Measurements from ENCODE around the gene HSPB3.
"Not testable (repeated sequence)": the region's sequence is repeated elsewhere in the genome, so short reads cannot be mapped to it uniquely, and the experiment has no call there.

Gene HSPB3

GRCh38 chr5:54455413-54456157 is at the start of gene HSPB3:
HSPB3 (plus strand) TSS chr5:54455699; CDS start chr5:54455790, 91 bp downstream.
- DNase-seq = no peak

GRCh38 chr5:54411176-54411575 is 44.3 kb upstream of the HSPB3 start:
- no peak for DNase-seq

GRCh38 chr5:54412913-54413312 is 42.6 kb upstream of the HSPB3 start:
- no peak for DNase-seq

- no peak for DNase-seq
Observed at GRCh38 chr5:54415147-54415546, 40.4 kb upstream of the HSPB3 start.

- no peak for DNase-seq
Observed at GRCh38 chr5:54415896-54416601, 39.5 kb upstream of the HSPB3 start.

GRCh38 chr5:54419573-54420423 is 35.7 kb upstream of the HSPB3 start:
- DNase-seq = peak; percentile 72

- DNase-seq = not testable (repeated sequence)
Observed at GRCh38 chr5:54420511-54420910, 35.0 kb upstream of the HSPB3 start.

- DNase-seq = no peak
Observed at GRCh38 chr5:54421976-54422375, 33.5 kb upstream of the HSPB3 start.

- no peak for DNase-seq
Observed at GRCh38 chr5:54425258-54425657, 30.2 kb upstream of the HSPB3 start.

GRCh38 chr5:54426209-54426608 is 29.3 kb upstream of the HSPB3 start:
- no peak for DNase-seq

- not testable (repeated sequence) for DNase-seq
Observed at GRCh38 chr5:54434650-54435049, 20.8 kb upstream of the HSPB3 start.

- DNase-seq = peak; percentile 10
Observed at GRCh38 chr5:54438620-54439389, 16.7 kb upstream of the HSPB3 start.

- DNase-seq = peak; percentile 19
Observed at GRCh38 chr5:54440456-54440893, 15.0 kb upstream of the HSPB3 start.

- DNase-seq = no peak
Observed at GRCh38 chr5:54442271-54442670, 13.2 kb upstream of the HSPB3 start.

- peak; percentile 12 for DNase-seq
Observed at GRCh38 chr5:54443270-54443669, 12.2 kb upstream of the HSPB3 start.

GRCh38 chr5:54445691-54446378 is 9.7 kb upstream of the HSPB3 start:
- no peak for DNase-seq

GRCh38 chr5:54446379-54446732 is 9.1 kb upstream of the HSPB3 start:
- DNase-seq = no peak

- no peak for DNase-seq
Observed at GRCh38 chr5:54449923-54450322, 5.6 kb upstream of the HSPB3 start.

GRCh38 chr5:54450542-54450941 is 5.0 kb upstream of the HSPB3 start:
- no peak for DNase-seq

GRCh38 chr5:54453046-54453445 is 2.5 kb upstream of the HSPB3 start:
- no peak for DNase-seq

- no peak for DNase-seq
Observed at GRCh38 chr5:54454602-54455001, 897 bp upstream of the HSPB3 start.
